Activated CD4-positive, alpha-beta T cell treated with anti-CD3 and anti-CD28 coated beads for 24 hours (primary cell): Measurements from ENCODE around the gene CHRNA7.

Experiments
- DNase-seq, 2 donors: peaks; one replicate each; pipeline ENCODE4 v3.0.0-alpha.2; 2020; ENCODE audit warnings: low read depth in 2 of 2

CHRNA7 gene

DNA sequence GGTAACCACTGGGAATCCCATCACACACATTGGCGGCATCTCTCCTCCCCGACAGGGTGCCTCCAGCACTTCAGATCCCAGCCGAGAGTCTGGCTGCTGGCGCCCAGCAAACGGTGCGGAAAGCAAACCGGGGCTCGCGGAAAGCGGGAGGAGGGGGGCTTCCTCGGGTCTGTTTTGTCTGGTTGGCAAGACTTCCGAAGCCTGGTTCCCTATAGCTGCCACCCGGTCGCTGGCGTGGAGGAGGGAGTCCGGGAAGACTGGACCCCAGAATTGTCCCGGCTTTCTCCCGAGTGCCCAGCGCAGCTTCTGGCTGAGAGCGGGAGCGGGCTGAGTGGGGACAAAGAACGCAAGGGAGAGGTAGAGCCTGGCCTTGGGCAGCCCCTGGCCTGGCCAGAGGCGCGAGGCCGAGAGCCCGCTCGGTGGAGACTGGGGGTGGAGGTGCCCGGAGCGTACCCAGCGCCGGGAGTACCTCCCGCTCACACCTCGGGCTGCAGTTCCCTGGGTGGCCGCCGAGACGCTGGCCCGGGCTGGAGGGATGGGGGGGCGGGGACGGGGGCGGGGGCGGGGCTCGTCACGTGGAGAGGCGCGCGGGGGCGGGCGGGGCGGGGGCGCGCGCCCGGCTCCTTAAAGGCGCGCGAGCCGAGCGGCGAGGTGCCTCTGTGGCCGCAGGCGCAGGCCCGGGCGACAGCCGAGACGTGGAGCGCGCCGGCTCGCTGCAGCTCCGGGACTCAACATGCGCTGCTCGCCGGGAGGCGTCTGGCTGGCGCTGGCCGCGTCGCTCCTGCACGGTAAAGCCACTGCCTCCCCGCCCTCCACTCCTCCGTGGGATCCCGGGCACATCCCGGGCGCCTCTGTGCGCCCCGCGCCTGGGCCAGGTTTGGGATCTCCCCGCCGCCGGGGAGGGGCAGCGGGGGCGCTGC is at the start of gene CHRNA7:
Gene CHRNA7, plus strand, starts transcription at position 654 of the 920 bp plus-strand sequence. Its CDS starts 80 bp downstream, at position 734.
- DNase-seq, result peak in 1 of 2 donors; percentile 4

- DNase-seq, result no peak
Observed at GRCh38 chr15:31985607-31986006, 44.7 kb upstream of the CHRNA7 start.

DNA sequence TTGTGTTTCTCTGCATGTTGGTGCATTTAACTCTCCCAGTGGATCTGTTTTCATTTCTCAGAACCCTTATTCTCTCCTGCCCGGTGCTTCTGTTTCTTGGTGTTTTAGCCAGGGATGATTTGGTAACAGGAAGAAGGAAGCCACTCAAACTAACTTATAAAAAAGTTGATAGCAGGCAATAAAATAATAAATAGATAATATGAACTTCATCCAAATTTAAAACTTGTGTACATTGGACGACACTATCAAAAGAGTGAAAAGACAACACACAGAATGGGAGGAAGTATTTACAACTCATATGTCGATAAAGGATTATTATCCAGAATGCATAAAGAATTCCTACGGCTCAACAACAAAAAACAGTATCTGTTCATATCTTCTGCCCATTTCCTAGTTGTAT is 37.3 kb upstream of the CHRNA7 start:
- no peak for DNase-seq

DNA sequence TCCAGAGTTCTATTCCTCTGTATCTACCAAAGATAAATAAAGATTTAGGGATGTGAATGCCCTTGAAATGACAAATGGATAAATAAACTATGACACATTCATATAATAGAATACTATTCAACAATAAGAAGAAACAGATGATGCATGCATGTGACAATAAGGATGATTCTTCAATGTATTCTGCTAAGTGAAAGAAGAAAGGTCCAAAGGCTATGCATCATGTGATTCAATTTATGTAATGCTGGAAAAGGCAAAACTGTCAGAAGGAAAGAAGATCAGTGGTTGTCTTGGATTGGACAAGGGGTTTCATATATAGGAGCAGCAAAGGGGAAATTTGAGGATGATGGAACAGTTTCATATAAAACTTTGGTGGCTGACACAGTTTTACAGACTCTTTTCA is 32.6 kb upstream of the CHRNA7 start:
- no peak for DNase-seq

DNA sequence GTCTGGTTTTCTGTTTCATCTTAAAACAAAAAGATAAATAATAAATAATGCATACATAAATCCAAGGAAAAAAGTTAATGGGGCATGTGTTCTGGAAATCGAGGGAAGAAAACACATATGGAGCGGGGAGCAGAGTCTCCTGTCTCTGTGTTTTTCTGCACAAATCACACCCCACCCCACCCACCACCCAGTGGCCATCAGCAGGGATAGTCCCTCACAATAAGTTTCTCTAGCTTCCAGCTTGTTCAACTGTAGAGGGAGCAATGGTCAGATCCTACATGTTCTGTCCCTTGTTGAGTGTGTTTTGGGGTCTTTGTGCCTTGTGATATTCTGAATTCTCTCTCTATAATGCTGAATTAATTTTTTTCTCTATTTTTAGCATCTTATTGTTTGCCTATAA is 26.8 kb upstream of the CHRNA7 start:
- DNase-seq, result no peak

- no peak for DNase-seq
Observed at GRCh38 chr15:32004249-32004648, 26.1 kb upstream of the CHRNA7 start.

GRCh38 chr15:32007355-32007960 is 22.9 kb upstream of the CHRNA7 start:
- no peak for DNase-seq

GRCh38 chr15:32014953-32015352 is 15.4 kb upstream of the CHRNA7 start:
- DNase-seq, result no peak

DNA sequence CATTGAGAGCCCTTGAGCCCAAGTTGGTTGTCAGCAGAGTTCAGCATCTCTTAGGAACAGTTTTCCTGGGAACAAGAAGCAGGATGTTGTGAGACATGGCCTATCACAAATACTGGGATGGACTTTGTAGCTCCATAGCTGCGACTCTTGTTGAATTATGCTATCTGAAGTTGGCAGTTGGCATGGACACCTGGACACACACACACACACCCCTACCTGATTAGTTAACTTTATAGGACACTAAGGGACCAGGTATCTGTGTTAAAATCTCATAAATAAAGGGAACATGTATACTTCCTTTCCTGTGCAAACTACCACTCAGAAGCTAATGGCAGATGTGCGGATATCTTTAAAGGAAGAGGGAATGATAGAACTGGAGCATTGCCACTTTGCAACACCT is 10.2 kb upstream of the CHRNA7 start:
- DNase-seq, result no peak

DNA sequence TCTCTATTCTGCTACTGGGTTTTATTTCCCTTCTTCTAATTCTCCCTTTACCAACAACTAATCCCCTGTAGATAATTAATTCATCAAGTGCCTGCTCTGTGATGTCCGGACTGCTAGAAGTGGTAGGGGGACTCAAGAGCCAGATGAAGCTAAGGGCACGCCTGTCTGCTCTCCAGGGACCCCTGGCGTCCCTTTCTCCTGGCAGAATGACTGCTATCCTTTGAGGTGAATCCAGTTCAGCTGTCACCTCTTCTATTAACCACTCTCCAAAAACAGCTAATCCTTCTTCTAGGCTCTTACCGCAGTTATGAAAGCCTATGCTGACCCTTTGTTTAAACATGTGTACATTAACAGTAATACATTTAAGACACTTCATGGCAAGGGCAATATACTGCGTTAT is 1.4 kb upstream of the CHRNA7 start:
- DNase-seq, result no peak

- DNase-seq, result no peak
Observed at GRCh38 chr15:32029409-32029861, 880 bp upstream of the CHRNA7 start.

GRCh38 chr15:32030795-32031194 is 480 bp downstream of the CHRNA7 start:
- DNase-seq, result no peak

GRCh38 chr15:32033186-32033890 is 3.0 kb downstream of the CHRNA7 start:
- no peak for DNase-seq

- no peak for DNase-seq
Observed at GRCh38 chr15:32034106-32034505, 3.8 kb downstream of the CHRNA7 start.

DNA sequence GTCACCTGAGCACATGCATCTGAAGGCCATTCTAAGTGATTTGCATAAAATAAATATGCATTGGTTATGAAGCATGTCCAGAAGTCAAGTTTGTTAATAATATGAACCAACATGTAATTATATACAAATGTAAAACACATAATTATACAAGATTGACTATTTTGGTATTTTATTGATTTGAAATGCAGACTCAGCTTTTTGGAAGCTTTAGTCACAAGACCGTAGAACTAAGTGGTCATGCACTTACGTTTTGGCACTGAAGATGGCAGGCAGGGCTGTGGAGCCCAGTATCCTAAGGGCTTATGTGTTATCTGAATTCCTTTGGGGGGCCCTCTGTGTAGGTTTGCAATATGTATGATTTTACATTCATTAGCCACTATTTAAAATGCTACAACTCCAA is 5.0 kb downstream of the CHRNA7 start:
- DNase-seq, result no peak

GRCh38 chr15:32036971-32037370 is 6.7 kb downstream of the CHRNA7 start:
- no peak for DNase-seq

DNA sequence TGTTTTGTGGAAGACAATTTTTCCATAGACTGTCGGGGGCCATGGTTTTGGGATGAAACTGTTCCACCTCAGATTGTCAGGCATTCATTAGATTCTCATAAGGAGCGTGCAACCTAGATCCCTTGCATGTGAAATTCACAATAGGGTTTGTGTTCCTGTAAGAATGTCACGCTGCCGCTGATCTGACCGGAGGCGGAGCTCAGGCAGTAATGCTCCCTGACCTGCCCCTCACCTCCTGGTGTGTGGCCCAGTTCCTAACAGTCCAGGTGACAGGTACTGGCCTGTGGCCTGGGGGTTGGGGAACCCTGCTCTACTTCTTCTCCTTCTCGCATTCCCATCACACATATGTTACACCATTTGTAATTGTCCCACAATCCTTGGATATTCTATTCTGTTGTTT is 11.0 kb downstream of the CHRNA7 start:
- DNase-seq, result no peak

DNA sequence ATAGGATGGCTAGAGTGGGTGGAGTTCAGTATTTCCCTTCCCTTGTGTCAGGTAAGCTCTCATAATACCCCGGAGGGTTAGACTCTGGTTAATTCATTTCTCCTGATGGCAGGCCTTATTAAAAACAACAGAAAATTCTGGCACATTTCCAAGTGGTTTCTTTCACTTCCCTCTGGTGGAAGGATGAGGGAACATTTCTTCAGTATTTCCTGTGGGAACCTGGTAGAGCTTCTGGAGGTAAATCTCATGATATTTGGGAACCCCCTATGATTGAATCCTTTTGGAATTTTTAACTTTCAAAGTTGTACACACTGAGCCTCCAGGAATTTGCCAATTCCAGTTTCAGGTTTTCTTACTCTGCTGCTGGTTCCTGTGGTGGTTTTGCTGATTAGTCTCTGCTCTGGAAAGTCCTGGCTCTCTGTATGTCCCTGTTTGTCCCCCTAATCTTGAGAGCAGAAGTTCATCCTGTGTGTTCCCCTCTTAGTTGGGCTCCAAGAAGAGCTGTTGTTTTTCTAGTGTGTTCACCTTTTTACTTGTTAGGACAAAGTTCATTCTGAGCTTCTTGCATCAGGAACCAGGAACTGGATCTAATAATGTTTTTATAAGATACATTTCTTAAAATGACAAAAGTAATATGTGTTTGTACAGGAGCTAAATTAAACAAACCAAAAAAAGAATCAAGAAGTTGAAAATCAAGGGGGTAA is 12.1 kb downstream of the CHRNA7 start:
- DNase-seq, result no peak

DNA sequence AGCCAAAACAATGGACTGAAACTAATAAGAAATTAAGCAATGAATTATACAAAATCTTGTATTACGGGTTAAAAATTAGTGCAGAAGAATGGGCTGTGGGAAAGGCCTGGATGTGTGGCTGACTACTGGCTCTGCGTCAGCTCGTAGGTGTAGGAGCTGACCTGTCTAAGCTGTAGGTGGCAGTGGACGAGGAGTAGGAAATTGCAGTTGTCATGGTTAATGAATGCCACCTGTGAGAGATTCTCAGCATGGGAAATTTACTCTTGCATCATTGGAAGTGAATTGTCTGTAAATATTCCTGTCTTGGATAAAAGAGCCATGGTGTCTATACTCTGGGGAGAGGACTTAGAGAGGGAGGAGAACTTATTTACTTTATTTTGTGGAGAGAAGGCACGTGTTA is 23.4 kb downstream of the CHRNA7 start:
- no peak for DNase-seq

- DNase-seq, result no peak
Observed at GRCh38 chr15:32057876-32058425, 27.6 kb downstream of the CHRNA7 start.

- no peak for DNase-seq
Observed at GRCh38 chr15:32060706-32061105, 30.4 kb downstream of the CHRNA7 start.

- DNase-seq, result no peak
Observed at GRCh38 chr15:32067115-32067514, 36.8 kb downstream of the CHRNA7 start.
